ENCODE results near the gene MTNR1B.

The MTNR1B gene

GRCh38 chr11:92969293-92969633 is 188 bp upstream of the MTNR1B start:
- in situ Hi-C loops (cut with MboI; ENCODE audit: low pct_unique_long_range_greater_than_20kb, low sequenced_read_pairs, unreplicated experiment): loop anchor here (25.0 kb wide), 1 partner anchor 93 kb away; no protein-coding TSS in a partner anchor
- no peak for TF ChIP-seq CTCF (IDR thresholded peaks at IDR 0.05; ENCODE audit: extremely low read depth, insufficient read depth, missing control alignments)

GRCh38 chr11:92972248-92972647 is 2.8 kb downstream of the MTNR1B start:
- TF ChIP-seq CTCF (IDR thresholded peaks at IDR 0.05; ENCODE audit: extremely low read depth, insufficient read depth, missing control alignments): no peak
- DNase-seq (ENCODE audit: low spot score): no peak
- in situ Hi-C loops (cut with MboI; ENCODE audit: low pct_unique_long_range_greater_than_20kb, low sequenced_read_pairs, unreplicated experiment): loop anchor here (25.0 kb wide), 1 partner anchor 90 kb away; no protein-coding TSS in a partner anchor

More at GRCh38 chr11:92969293-92969633, 188 bp upstream of the MTNR1B start:
- no peak for DNase-seq (ENCODE audit: low spot score)

- in situ Hi-C loops (cut with MboI; ENCODE audit: low pct_unique_long_range_greater_than_20kb, low sequenced_read_pairs, unreplicated experiment): no loop called here
- no peak for TF ChIP-seq CTCF (IDR thresholded peaks at IDR 0.05; ENCODE audit: extremely low read depth, insufficient read depth, missing control alignments)
- no peak for DNase-seq (ENCODE audit: low spot score)
Measured at GRCh38 chr11:92975285-92975684, 5.8 kb downstream of the MTNR1B start.

- DNase-seq (ENCODE audit: low spot score): no peak
- no peak for TF ChIP-seq CTCF (IDR thresholded peaks at IDR 0.05; ENCODE audit: extremely low read depth, insufficient read depth, missing control alignments)
- in situ Hi-C loops (cut with MboI; ENCODE audit: low pct_unique_long_range_greater_than_20kb, low sequenced_read_pairs, unreplicated experiment): no loop called here
Measured at GRCh38 chr11:92976681-92977080, 7.2 kb downstream of the MTNR1B start.

- DNase-seq (ENCODE audit: low spot score): no peak
- in situ Hi-C loops (cut with MboI; ENCODE audit: low pct_unique_long_range_greater_than_20kb, low sequenced_read_pairs, unreplicated experiment): no loop called here
- TF ChIP-seq CTCF (IDR thresholded peaks at IDR 0.05; ENCODE audit: extremely low read depth, insufficient read depth, missing control alignments): no peak
Measured at GRCh38 chr11:92977401-92977800, 8.0 kb downstream of the MTNR1B start.

- no peak for TF ChIP-seq CTCF (IDR thresholded peaks at IDR 0.05; ENCODE audit: extremely low read depth, insufficient read depth, missing control alignments)
- in situ Hi-C loops (cut with MboI; ENCODE audit: low pct_unique_long_range_greater_than_20kb, low sequenced_read_pairs, unreplicated experiment): no loop called here
- DNase-seq (ENCODE audit: low spot score): no peak
Measured at GRCh38 chr11:92978271-92979111, 9.0 kb downstream of the MTNR1B start.

Measured in GM13977 (cell line).